ENCODE measurements around the gene SMARCD3.
A peak's percentile ranks its signal among the peaks of the same experiment; 100 is the strongest.

SMARCD3 gene

DNA sequence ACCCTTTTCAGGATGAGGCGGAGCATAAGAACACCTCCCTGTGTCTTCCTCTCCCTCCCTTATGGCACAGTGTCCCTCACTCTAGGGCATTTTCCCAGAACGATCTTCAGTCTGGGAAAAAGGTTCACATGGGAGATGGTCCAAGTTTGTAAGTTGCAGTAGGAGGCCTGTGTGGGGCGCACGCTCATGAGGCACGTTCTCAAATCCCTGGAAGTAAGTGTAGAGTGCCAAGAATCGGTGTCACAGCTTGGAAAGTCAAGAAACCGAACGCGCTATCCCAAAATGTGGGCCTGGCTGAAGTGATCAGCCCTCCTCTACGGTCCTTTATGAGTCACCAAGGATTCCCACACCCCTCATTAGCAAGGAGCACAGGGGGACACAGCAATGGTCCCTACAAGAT lies 23.9 kb upstream of the SMARCD3 start:
- DNase-seq = no peak

DNA sequence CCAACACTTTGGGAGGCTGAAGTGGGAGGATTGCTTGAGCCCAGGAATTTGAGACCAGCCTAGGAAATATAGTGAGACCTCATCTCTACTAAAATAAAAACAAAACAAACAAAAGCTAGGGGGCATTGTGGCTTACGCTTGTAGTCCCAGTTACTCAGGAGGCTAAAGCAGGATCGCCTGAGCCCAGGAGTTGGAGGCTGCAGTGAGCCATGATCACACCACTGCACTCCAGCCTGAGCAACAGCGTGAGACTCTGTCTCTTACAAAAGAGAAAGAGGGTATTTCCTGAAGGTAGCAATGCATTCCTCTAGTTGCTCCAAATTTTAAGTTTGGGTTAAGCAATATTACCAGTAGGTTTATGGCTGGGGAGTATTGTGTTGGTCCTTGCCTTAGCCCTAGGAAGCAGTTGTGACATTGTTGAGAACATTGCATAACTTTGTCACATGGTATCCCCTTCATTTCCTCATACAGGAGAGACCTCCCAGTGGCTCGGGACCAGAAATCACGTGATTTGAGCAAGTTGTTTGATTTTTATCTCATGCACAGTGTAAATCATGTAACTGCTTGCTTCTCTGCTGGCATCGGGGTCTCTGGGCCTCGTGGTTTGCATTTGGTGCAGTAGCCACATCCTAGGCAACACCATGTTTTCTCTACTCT lies 23.3 kb upstream of the SMARCD3 start:
- no peak for DNase-seq

DNA sequence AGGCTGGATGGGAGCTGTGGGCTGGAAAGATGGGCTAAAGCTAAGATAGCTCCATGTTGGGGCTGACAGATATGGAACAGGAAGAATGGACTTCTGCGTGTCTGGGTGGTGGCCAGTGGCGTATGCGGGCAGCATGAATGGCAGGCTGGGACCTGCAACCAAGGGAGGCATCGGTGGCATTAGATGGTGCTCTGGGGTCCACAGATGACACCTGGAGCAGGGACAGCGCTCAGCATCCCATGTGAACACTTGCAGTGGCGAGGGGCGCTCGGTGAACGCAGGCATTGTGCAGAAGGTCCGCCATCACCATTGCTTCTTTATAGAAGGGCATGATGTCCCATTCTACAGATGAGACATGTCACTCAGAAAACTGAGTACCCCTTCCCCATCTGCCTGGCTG lies 21.0 kb upstream of the SMARCD3 start:
- no peak for DNase-seq

DNA sequence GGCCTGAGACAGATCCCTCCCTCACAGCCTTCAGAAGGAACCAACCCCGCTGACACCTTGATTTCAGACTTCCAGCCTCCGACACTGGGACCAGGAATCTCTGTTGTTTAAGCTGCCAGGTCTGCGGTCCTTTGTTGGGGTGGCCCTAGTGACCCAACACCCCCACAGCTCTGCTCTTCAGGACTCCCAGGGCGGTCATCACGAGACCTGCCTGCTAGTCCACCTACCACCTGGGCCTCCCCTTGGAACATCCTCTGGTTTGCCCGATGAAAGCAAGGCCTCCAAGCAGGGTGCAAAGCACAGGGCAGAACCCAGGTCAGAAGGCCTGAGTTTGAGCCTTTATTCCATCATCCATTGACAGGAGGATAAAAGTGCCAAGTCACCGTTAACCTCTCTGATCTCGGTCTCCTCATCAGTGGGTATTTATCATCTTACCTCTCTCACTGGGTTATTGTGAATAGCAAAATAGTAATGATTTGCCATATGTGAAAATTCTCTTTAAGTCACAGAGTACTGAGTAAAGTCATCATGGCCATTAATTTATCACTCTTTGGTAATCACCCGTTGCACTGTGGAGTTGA lies 16.9 kb upstream of the SMARCD3 start:
- no peak for DNase-seq

DNA sequence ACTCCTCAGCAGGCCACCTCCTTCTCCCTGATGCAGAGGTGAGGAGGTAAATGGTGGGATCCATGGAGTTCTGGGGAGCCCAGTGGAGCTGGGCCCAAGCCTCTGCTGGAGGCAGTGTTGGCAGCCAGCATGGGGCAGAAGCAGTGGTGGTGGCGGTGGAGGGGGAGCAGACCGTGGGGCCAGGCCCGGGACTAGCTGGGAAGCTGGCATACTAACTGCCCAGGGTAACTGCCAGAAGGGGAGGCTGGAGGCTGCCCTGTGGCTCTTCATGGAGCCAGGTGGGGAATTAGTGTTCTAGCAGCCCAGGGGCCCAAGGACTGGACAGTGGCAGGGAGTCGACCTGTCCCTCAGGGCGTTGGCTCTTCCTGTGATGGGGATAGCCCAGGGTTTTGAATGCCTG lies 16.1 kb upstream of the SMARCD3 start:
- no peak for DNase-seq

DNA sequence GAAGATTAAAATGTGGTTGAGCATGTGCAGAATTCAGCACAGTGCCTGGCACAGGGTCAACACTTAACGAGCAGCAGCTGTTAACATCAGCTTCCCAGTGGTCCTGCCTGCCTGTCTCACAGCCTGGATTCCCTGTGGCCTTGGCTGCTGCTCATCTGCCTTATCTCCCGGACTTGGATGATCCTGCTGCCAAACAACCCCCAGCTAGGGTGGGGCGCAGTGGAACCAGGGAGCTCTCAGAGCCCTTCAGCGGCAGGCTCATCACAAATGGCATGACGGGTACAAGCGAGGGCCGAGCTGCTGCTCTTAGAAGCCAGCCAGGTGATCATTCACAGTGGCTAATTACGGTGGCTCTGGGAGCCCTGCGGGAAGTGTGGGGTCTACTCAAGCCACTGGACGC lies 13.0 kb upstream of the SMARCD3 start:
- DNase-seq = no peak

DNA sequence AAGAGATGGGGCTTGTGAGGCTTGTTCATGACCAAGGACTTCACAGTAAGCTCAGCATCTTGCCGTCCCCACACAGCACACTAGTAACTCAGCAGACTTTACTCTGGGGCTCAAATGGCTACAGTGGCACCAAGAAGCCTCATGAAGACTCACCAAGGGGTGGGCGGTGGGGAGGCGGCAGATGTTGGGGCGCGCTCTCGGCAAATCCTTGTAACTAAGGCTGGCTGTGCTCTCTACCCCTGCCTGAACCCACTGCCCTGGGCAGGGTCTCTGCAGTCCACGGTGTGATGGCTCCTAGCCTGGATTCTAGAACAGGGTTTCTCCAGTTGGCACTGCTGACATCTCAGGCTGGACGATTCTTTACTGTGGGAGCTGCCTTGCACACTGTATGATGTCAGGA lies 12.4 kb upstream of the SMARCD3 start:
- DNase-seq = no peak

DNA sequence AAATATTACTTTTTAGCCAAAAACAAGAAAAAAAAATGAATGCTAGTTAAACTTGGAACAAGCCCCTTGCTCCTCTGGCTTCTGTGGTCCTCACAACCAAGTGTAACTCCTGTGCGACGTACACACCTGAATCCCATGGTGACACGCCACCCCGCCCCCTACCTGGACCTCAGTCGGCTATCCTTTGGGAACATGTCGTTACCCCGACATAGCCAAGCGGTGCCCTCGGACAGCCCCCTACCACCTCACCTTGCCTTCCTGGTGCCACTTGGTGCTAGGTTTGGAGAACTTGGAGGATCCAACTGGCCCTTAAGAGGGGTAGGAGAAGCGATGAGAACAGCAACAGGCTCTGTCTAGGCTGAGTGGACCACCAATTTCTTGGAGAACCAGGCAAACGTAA lies 12.0 kb upstream of the SMARCD3 start:
- no peak for DNase-seq

DNA sequence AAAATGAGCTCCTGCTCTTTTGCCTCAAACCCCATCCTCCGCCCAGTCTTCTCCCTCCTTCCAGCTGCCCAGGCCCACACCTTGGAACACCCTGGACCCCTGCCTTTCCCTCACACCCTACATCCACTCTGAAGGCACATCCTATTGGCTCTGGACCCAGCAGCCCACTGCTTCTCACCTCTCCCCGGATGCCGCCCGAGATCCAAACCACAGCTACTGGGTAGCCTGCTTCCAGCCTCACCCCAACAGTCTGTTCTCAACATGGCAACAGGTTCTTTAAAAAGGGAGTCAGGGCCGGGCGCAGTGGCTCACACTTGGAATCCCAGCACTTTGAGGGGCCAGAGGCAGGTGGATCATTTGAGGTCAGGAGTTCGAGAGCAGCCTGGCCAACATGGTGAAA lies 9.5 kb upstream of the SMARCD3 start:
- DNase-seq = no peak

DNA sequence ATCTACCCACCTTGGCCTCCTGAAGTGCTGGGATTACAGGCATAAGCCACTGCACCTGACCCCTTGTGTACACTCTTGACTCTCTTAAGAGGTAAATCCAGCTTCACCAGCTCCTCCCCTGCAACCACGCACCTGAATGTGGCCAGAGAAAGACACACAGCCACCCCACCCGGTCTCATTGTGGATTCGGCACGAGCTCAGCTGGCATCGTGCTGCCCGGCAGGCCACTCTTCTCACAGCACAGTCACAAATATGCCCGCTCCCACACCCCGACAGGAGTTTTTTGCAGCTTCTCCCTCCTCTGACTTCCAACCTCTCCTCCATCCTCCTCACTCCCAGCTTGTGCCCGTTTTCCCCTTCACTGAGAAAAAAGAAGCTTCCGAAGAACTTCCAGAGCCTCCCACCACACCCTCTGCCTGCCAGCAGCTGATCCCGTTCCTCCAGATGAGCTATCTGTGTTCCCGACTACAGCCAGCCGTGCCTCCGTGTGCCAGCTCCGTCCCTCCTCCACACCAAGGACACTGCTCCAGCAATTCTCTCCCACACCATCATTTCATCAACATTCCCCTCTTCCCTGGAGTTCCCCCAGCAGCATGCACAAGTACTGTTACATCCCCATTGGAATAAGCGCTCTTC lies 8.0 kb upstream of the SMARCD3 start:
- no peak for DNase-seq

DNA sequence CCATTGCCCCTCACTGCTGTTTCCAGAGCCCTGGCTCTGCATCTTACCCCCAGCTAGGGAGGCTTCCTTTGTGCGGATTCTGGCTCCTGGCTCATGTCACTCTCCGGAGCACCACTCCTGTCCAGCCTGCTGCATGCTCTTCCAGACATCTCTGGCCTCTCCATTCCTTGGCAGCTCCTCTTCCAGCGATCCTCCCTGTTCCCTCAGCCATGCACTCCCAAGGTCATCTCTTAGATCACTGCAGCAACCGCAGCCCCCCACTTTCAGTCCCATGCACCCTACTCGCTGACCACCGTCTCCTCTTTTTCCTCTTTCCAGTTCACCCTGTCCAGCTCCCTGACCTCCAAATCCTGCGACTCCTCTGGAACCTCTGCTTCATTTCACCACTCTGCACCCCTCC lies 6.9 kb upstream of the SMARCD3 start:
- DNase-seq = no peak

DNA sequence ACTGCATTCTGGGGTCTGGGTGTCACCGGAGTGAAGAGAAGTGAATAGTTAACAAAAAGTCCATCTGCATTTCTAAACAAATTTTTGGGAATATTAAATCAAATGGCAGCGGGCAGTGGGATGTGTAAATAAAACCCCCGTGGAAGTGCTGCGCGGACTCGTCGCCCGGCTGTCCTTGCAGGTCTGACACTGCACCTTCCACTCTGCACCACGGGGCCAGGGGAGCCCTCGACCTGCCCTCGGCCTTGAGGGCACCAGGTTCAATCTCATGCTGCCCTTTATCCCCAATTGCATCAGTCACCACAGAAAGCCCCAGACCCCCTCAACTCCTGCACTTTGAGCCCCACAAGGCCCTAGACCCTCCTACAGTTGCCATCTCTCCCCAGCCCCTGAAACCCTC lies 6.4 kb upstream of the SMARCD3 start:
- DNase-seq = no peak

DNA sequence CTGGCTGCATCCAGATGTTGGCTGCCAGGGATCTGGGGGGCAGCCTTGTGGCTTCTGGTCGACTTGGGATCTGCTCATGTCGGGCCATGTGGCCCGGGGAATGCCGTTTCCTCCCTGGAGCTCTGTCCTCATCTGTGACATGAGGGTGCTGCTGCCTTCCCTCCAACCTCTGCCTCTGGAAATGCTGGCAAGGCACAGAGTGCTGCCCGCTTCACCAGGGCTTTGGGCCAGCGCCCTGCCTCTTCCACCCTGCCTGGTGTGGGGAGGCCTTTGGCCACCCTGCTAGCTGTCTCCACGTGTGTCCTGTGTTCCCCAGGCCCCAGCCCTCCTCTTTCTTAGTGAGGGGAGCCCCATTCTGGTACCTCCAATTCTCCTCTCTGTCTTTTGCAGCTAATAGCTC lies 5.8 kb upstream of the SMARCD3 start:
- DNase-seq = no peak

DNA sequence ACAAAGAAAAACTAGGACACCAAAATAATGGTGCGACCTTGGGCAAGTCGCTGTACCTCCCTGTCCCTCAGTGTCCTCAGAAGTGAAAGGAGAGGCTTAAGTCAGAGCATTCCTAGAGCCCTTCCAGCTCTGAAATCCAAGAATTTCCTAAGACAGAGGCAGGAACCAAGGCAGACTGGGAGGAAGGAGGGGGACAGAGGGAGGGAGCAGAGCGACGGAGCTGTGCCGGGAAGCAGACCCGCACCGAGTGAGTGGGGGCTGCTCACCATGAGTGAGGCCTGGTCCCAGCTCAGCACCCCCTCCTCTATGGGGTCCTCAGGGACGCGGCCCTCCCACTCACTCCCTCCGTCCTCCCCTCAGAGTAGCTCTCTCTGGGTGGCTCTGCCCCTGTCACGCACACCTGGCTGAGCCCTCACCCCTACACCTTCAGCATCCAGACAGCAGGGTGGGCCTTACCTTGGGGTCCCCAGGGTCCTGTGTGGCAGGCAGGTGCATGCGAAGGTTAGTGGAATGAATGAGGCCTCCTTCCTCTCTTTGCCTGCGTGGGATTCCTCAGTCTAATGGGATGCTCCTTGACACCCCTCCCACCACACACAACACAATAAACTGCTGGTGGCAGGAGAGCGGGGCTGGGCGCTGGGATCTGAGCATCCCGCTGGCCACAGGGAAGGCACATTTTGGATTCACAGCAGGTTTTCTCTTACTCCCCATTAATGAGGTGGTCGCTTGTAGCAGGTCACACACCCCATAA lies 4.6 kb upstream of the SMARCD3 start:
- no peak for DNase-seq

DNA sequence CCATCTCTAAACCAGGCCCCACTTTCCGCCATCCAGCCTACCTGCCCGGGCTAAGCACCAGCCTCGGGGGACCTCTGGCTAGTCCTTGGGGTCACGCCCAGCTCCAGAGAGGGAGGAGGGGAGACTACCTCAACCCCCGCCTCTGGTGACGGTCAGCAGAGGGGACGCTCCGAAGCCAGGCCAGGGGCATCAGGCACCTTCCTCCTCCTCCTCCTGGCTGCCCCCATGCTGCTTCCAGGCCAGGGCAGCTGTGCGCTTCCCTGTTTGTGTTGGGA lies 4.0 kb upstream of the SMARCD3 start:
- no peak for DNase-seq

DNA sequence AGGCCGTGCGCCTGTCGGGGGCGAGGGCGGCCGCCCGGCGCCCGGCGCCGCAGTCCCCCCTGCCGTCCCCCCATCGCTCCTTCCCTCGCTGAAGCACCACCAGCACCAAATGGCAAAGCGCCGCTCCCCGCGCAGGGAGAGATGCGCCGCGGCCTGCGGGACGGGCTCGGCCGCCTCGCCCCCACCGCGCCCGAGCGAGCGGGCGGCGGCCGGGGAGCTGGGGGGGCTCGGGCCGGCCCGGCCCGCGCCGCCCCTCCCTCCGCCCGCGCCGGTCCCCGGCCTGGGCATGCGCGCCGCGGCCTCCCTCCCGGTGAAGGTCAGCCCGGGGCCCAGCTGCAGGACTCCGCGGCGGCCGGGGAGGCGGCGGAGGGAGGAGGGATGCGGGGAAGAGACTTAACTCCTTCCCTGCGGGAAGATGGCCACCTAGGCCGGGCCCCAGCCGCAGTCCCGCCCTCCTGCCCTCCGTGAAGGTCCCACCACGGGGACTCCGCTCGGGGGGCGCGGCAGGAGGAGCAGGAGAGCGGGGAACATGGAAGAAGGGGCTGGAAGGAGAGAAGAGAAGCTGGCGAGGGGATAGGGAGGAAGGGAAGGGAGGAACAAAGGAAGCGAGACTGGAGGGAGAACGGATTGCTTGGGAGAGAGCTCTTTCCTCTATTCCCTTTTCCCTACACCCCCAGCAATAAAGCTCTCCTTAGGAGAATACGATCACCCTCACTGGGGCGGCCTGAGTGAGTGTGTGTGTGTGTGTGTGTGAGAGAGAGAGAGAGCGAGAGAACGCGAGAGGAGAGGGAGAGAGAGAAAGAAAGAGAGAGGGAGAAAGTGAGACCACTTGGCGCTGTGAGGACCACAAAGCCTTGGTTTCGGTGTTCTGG lies 3.4 kb upstream of the SMARCD3 start:
- no peak for DNase-seq

DNA sequence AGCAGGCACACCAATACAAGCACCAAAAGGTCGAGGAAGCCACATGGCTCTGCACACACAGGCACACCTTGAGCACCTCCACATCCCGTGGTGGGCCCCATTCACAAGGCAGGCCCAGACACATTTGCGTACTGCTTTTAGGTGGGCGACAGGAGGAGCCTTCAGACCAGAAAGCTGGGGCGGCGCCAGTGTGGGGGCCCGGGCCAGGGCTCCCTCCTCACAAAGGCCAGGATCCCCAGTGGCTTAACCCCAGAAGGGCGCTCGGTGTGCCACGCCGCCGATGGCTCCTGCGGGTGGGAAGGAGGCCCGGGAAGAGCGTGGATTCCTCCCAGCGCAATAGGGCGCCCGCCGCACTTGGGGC lies 2.8 kb upstream of the SMARCD3 start:
- no peak for DNase-seq

DNA sequence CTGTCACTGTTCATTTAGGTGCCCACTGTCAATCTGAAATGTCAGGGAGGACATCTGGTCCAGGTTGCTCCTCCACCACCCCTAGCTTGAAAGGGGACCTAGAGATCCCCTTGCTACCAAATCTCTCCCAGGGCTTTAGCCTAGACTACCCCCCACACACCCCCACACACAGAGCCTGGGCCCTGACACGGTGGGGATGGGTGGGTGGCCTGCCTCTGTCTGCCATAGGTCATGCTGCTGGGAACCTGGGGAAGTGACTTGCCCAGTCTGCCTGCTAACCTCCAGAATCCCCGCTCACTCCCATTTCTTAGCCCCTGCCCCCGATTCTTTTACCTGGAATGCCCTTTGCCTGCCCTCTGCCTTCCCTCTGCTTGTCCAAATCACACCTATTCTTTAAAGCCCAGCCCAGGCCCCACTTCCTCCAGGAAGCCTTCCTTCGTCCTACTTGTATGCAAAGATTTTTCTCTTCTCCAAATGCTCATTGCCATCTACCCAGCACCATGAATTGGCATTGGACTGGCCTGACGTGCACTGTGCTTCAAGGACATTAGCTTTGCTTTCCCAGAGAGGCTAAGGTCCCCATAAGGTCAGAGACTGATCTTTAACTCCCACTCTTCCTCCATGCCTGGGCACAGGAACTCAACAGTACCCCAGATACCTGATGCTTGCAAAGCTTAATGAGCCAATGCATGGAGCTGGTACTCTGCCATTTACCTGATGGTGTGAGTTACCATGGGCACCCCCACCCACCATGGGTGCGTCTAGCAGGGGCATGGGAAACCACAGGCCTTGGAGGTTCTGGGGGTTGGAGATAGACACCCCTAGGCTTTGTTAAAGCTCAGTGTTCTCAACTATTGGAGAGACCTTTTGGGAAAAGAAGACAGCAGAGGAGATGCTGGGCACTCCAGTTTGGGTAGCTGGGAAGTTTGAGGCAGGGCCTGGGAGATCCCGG lies 2.0 kb upstream of the SMARCD3 start:
- DNase-seq = no peak

DNA sequence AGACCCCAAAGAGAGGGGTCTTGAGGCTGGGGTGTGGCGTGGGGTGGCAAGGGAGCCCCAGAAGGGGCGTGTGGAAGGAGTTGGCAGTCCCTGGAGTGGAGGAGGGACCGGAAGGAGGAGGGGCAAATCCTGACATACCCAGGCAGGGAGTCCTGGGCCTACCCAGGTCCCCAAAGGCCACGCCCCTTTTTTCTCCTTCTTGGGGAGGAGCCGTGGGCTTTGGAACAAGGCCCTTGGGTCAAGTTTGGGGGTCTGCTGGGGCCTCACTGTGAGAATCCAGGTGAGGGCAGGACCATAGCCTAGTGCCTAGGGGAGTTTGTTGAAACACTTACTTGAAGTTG lies 1.2 kb upstream of the SMARCD3 start:
- DNase-seq = peak; percentile 41

DNA sequence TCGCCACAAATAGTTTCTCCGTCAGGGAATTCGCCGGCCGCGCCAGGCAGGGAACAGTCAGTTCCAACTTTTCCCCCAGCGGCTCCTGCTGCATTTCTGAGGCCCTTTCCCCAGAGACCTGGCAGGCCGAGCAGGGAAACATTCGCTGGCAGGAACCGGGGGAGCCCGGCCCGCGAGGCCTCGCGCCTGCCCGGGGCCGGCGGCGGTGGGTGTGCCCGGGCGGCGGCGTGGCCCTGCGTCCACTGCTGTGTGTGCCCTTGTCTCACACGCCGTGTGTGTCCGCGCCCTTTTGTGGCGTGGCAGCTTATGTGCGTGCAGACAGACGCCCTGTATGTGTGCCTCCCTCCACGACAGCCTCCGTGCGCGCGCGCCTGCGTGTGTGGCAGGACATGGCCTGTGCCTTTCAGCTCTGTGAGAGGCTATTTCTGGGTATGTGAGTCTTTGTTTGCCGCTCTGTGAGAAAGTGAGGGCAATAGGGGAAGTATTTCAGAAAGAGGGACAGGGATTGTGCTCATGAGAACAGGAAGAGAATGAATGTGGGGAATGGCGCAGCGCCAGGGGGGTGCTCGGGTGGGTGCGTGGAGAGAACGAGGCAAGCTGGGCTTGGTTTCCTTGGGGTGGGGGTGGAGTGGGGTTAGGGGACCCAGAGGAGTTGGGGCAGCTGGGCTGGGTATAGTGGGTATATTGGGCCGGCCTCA lies 689 bp upstream of the SMARCD3 start:
- DNase-seq = no peak

DNA sequence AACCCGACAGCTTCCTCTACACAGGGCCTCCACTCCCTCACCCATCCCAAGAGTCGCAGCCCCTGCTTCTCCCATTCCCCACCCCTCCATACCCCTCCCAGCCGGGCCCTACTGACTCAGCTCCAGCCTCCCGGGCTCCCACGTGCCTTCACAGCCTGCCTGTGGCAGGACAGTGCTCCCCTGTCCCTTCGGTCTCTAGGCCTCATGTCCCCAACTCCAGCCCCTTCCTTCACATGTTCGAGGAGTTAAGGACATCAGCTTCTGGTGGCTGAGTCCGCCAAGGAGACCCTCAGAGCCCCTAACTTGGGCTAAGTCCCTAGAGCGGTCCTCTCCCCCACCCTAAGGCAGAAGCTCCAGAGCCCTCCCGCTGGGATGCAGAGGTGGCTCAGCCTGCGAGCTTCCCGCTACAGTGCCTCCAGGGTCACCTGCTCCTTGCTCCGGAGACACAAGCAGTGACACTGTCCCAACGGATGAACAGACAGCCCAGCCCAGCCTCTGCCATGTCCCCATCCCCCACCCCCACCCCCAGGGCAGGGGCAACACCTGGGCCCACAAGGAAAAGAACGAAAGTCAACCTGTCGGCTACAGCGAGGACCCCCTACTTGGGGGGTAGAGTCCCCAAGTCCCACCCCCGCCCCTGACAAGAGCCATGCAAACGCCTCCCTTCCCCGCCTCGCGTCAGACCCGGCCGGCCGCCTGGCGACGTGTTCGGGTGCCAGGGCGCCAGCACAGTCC lies 716 bp downstream of the SMARCD3 start:
- DNase-seq = no peak
